ENCODE measurements around the gene E2F6.
"Not testable (repeated sequence)": the region's sequence is repeated elsewhere in the genome, so short reads cannot be mapped to it uniquely, and the experiment has no call there.

E2F6 gene

GRCh38 chr2:11406267-11406957, 59.5 kb downstream of the E2F6 start:
- no peak overlapping the region for H3K27ac Mint-ChIP-seq
- H3K27me3 Mint-ChIP-seq: peaks cover 12% of the 10 kb centered on the region
- H3K9me3 Mint-ChIP-seq: no peaks in the 10 kb centered on the region
- no peak for DNase-seq
- no peaks in the 10 kb centered on the region for H3K36me3 Mint-ChIP-seq (ENCODE audit: low read depth)
- H3K4me1 Mint-ChIP-seq (ENCODE audit: low read depth): no peaks in the 10 kb centered on the region
- no peak overlapping the region for H3K4me3 Mint-ChIP-seq

GRCh38 chr2:11405599-11406266, 60.2 kb downstream of the E2F6 start:
- H3K27ac Mint-ChIP-seq: no peak overlapping the region
- no peak overlapping the region for H3K4me3 Mint-ChIP-seq
- no peaks in the 10 kb centered on the region for H3K36me3 Mint-ChIP-seq (ENCODE audit: low read depth)
- peaks cover 10% of the 10 kb centered on the region for H3K27me3 Mint-ChIP-seq
- no peak for DNase-seq
- H3K9me3 Mint-ChIP-seq: no peaks in the 10 kb centered on the region
- no peaks in the 10 kb centered on the region for H3K4me1 Mint-ChIP-seq (ENCODE audit: low read depth)

- H3K27me3 Mint-ChIP-seq; H3K4me1 Mint-ChIP-seq (ENCODE audit: low read depth); DNase-seq; H3K27ac Mint-ChIP-seq; H3K9me3 Mint-ChIP-seq; H3K4me3 Mint-ChIP-seq; H3K36me3 Mint-ChIP-seq (ENCODE audit: low read depth): not testable (repeated sequence)
Observed at GRCh38 chr2:11405074-11405406, 60.9 kb downstream of the E2F6 start.

- Mint-ChIP-seq H3K4me1 (ENCODE audit: low read depth) (no peaks in the 10 kb centered on the region), H3K9me3 (no peaks in the 10 kb centered on the region), H3K27ac (no peak overlapping the region), H3K27me3 (peaks cover 6% of the 10 kb centered on the region), H3K4me3 (no peak overlapping the region), H3K36me3 (ENCODE audit: low read depth) (no peaks in the 10 kb centered on the region)
- DNase-seq: no peak
Observed at GRCh38 chr2:11404376-11405073, 61.4 kb downstream of the E2F6 start.

- H3K27me3 Mint-ChIP-seq: peaks cover 4% of the 10 kb centered on the region
- no peak overlapping the region for H3K27ac Mint-ChIP-seq
- no peak overlapping the region for H3K4me3 Mint-ChIP-seq
- H3K9me3 Mint-ChIP-seq: no peaks in the 10 kb centered on the region
- H3K4me1 Mint-ChIP-seq (ENCODE audit: low read depth): no peaks in the 10 kb centered on the region
- no peaks in the 10 kb centered on the region for H3K36me3 Mint-ChIP-seq (ENCODE audit: low read depth)
- DNase-seq: no peak
Observed at GRCh38 chr2:11402436-11402835, 63.5 kb downstream of the E2F6 start.

- peaks cover 4% of the 10 kb centered on the region for H3K27me3 Mint-ChIP-seq
- H3K36me3 Mint-ChIP-seq (ENCODE audit: low read depth): no peaks in the 10 kb centered on the region
- H3K4me1 Mint-ChIP-seq (ENCODE audit: low read depth): no peaks in the 10 kb centered on the region
- H3K4me3 Mint-ChIP-seq: no peak overlapping the region
- no peak for DNase-seq
- no peaks in the 10 kb centered on the region for H3K9me3 Mint-ChIP-seq
- H3K27ac Mint-ChIP-seq: no peak overlapping the region
Observed at GRCh38 chr2:11399438-11399762, 66.6 kb downstream of the E2F6 start.

- H3K27ac Mint-ChIP-seq: no peak overlapping the region
- no peaks in the 10 kb centered on the region for H3K9me3 Mint-ChIP-seq
- H3K4me1 Mint-ChIP-seq (ENCODE audit: low read depth): no peaks in the 10 kb centered on the region
- H3K4me3 Mint-ChIP-seq: no peak overlapping the region
- peaks cover 4% of the 10 kb centered on the region for H3K27me3 Mint-ChIP-seq
- no peak for DNase-seq
- no peaks in the 10 kb centered on the region for H3K36me3 Mint-ChIP-seq (ENCODE audit: low read depth)
Observed at GRCh38 chr2:11398750-11399437, 67.1 kb downstream of the E2F6 start.

GRCh38 chr2:11397513-11397912, 68.4 kb downstream of the E2F6 start:
- Mint-ChIP-seq H3K27ac (no peak overlapping the region), H3K9me3 (no peaks in the 10 kb centered on the region), H3K4me3 (no peak overlapping the region), H3K36me3 (ENCODE audit: low read depth) (no peaks in the 10 kb centered on the region), H3K27me3 (peaks cover 4% of the 10 kb centered on the region), H3K4me1 (ENCODE audit: low read depth) (no peaks in the 10 kb centered on the region)
- no peak for DNase-seq

GRCh38 chr2:11396467-11397445, 69.2 kb downstream of the E2F6 start:
- Mint-ChIP-seq H3K27me3 (peaks cover 4% of the 10 kb centered on the region), H3K4me3 (no peak overlapping the region), H3K27ac (no peak overlapping the region), H3K36me3 (ENCODE audit: low read depth) (no peaks in the 10 kb centered on the region), H3K4me1 (ENCODE audit: low read depth) (no peaks in the 10 kb centered on the region), H3K9me3 (no peaks in the 10 kb centered on the region)
- DNase-seq: no peak

- H3K4me3 Mint-ChIP-seq: no peak overlapping the region
- H3K4me1 Mint-ChIP-seq (ENCODE audit: low read depth): no peaks in the 10 kb centered on the region
- no peak overlapping the region for H3K27ac Mint-ChIP-seq
- DNase-seq: no peak
- peaks cover 4% of the 10 kb centered on the region for H3K27me3 Mint-ChIP-seq
- no peaks in the 10 kb centered on the region for H3K36me3 Mint-ChIP-seq (ENCODE audit: low read depth)
- no peaks in the 10 kb centered on the region for H3K9me3 Mint-ChIP-seq
Observed at GRCh38 chr2:11396021-11396420, 69.9 kb downstream of the E2F6 start.

GRCh38 chr2:11395389-11395788, 70.6 kb downstream of the E2F6 start:
- no peak overlapping the region for H3K27ac Mint-ChIP-seq
- no peaks in the 10 kb centered on the region for H3K36me3 Mint-ChIP-seq (ENCODE audit: low read depth)
- no peak overlapping the region for H3K4me3 Mint-ChIP-seq
- no peaks in the 10 kb centered on the region for H3K4me1 Mint-ChIP-seq (ENCODE audit: low read depth)
- no peaks in the 10 kb centered on the region for H3K9me3 Mint-ChIP-seq
- H3K27me3 Mint-ChIP-seq: peaks cover 4% of the 10 kb centered on the region
- no peak for DNase-seq
